ENCODE results near the gene ASPG. TPM values are rescaled to one million over a fixed set of nuclear protein-coding genes. Genes with fewer than 3 reads are reported as not detected.

ASPG gene
- polyA plus RNA-seq, 1 donor from 2014 or later = not detected

- Mint-ChIP-seq H3K27me3 (peaks cover 3% of the 10 kb centered on the region), H3K4me3 (no peak overlapping the region), H3K4me1 (no peaks in the 10 kb centered on the region), H3K9me3 (no peaks in the 10 kb centered on the region), H3K36me3 (no peaks in the 10 kb centered on the region), H3K27ac (no peak overlapping the region)
Observed at GRCh38 chr14:104104076-104104901, 18.8 kb downstream of the ASPG start.

GRCh38 chr14:104105071-104105821 is 19.7 kb downstream of the ASPG start:
- no peaks in the 10 kb centered on the region for H3K36me3 Mint-ChIP-seq
- no peaks in the 10 kb centered on the region for H3K9me3 Mint-ChIP-seq
- no peaks in the 10 kb centered on the region for H3K4me1 Mint-ChIP-seq
- H3K27ac Mint-ChIP-seq = no peak overlapping the region
- peaks cover 3% of the 10 kb centered on the region for H3K27me3 Mint-ChIP-seq
- no peak overlapping the region for H3K4me3 Mint-ChIP-seq

GRCh38 chr14:104105822-104106470 is 20.4 kb downstream of the ASPG start:
- no peak overlapping the region for H3K27ac Mint-ChIP-seq
- no peaks in the 10 kb centered on the region for H3K4me1 Mint-ChIP-seq
- H3K4me3 Mint-ChIP-seq = no peak overlapping the region
- H3K9me3 Mint-ChIP-seq = no peaks in the 10 kb centered on the region
- H3K27me3 Mint-ChIP-seq = peaks cover 3% of the 10 kb centered on the region
- no peaks in the 10 kb centered on the region for H3K36me3 Mint-ChIP-seq

- no peaks in the 10 kb centered on the region for H3K36me3 Mint-ChIP-seq
- no peak overlapping the region for H3K4me3 Mint-ChIP-seq
- H3K27ac Mint-ChIP-seq = no peak overlapping the region
- no peaks in the 10 kb centered on the region for H3K9me3 Mint-ChIP-seq
- H3K4me1 Mint-ChIP-seq = no peaks in the 10 kb centered on the region
- peaks cover 3% of the 10 kb centered on the region for H3K27me3 Mint-ChIP-seq
Observed at GRCh38 chr14:104106471-104106991, 21.0 kb downstream of the ASPG start.

GRCh38 chr14:104107101-104107581 is 21.6 kb downstream of the ASPG start:
- H3K27me3 Mint-ChIP-seq = peaks cover 3% of the 10 kb centered on the region
- no peaks in the 10 kb centered on the region for H3K9me3 Mint-ChIP-seq
- H3K4me1 Mint-ChIP-seq = no peaks in the 10 kb centered on the region
- H3K27ac Mint-ChIP-seq = no peak overlapping the region
- H3K36me3 Mint-ChIP-seq = no peaks in the 10 kb centered on the region
- no peak overlapping the region for H3K4me3 Mint-ChIP-seq

DNA sequence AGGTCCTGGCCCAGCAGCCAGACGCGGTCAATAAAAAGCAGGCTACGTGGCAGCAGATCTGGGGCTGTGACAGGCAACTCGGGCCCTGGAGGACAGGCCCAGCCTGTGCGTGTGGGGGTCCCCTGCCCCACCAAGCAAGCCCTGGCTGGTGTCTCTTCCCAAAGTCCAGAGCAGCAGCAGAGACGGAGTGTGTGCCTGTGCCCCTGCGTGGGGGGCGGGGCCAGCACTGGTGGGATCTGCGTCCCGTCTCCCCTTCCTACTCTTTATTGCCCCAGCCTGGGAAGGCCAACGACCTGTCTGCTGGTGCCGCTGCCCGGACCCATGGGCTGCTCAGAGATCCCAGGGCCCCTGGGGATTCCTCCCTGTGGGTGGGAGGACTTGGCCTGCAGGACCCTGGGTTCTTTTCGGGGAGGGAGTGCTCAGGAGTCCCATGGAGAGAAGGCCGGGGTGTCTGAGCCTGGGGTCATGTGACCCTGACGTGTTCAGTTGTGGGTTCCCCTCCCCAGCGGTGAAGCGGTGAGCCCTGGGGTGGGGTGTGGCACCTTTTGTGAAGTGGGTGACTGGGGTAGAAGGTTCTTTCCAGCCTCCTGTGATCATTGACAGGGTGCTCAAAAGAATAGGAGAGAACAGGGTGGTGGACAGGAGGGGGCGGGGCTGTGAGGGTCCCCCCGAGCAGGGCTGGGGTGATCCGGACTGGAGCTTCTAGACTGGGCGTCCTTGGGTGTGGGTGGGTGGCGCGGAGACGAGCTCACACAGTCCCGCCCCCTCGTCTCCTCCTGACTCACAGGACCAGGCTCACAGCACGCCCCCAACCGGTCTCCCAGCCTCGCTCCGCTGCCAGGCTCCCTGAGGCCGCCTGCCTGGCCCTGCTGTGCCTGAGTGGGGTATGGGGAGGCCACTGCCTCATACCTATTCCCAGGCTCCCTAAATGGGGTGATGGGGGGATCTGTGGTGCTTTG is 22.4 kb downstream of the ASPG start:
- Mint-ChIP-seq H3K4me3 (no peak overlapping the region), H3K27ac (no peak overlapping the region), H3K4me1 (no peaks in the 10 kb centered on the region), H3K36me3 (no peaks in the 10 kb centered on the region), H3K27me3 (peaks cover 3% of the 10 kb centered on the region), H3K9me3 (no peaks in the 10 kb centered on the region)

GRCh38 chr14:104108570-104109541 is 23.4 kb downstream of the ASPG start:
- no peaks in the 10 kb centered on the region for H3K4me1 Mint-ChIP-seq
- peaks cover 3% of the 10 kb centered on the region for H3K27me3 Mint-ChIP-seq
- H3K36me3 Mint-ChIP-seq = no peaks in the 10 kb centered on the region
- no peak overlapping the region for H3K27ac Mint-ChIP-seq
- no peak overlapping the region for H3K4me3 Mint-ChIP-seq
- no peaks in the 10 kb centered on the region for H3K9me3 Mint-ChIP-seq

- Mint-ChIP-seq H3K4me1 (no peaks in the 10 kb centered on the region), H3K36me3 (no peaks in the 10 kb centered on the region), H3K4me3 (no peak overlapping the region), H3K27me3 (peaks cover 4% of the 10 kb centered on the region), H3K9me3 (no peaks in the 10 kb centered on the region), H3K27ac (no peak overlapping the region)
Observed at GRCh38 chr14:104109731-104110361, 24.3 kb downstream of the ASPG start.

DNA sequence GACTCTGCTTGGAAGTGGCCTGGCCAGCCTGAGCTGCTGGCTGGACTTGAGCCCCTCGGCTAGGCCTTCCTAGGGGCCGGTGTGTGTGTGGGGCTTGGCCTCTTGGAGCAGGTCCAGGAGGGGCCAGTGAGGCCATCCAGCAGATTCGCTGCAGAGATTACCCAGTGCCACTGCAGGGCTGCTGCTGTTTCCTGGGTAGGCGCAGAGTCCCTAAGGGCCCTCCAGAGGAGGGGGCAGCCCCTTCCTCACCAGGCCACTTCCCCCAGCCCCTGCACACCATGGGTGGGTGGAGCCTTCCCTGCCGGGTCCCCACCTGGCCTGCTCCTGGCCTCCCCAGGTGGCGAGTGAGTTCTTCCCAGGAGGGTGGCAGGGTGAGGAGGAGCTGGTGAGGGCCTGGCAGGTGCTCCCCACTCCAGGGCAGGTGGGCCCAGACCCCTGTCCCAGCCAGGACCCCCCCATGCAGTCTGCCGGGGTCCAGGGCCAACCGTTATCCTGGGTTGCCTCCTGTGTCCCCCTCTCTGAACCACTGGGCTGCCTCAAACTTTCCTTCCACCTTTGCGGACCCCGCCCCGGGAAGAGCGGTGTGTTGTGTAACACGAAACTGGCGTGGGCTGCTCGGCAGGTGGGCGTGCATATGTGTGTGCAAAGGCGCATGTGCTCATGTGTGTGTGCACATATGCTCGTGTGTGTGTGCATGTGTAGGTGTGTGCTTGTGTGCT is 25.1 kb downstream of the ASPG start:
- Mint-ChIP-seq H3K9me3 (no peaks in the 10 kb centered on the region), H3K4me1 (no peaks in the 10 kb centered on the region), H3K27ac (peak overlapping the region in 1 of 3 donors; percentile 63)

DNA sequence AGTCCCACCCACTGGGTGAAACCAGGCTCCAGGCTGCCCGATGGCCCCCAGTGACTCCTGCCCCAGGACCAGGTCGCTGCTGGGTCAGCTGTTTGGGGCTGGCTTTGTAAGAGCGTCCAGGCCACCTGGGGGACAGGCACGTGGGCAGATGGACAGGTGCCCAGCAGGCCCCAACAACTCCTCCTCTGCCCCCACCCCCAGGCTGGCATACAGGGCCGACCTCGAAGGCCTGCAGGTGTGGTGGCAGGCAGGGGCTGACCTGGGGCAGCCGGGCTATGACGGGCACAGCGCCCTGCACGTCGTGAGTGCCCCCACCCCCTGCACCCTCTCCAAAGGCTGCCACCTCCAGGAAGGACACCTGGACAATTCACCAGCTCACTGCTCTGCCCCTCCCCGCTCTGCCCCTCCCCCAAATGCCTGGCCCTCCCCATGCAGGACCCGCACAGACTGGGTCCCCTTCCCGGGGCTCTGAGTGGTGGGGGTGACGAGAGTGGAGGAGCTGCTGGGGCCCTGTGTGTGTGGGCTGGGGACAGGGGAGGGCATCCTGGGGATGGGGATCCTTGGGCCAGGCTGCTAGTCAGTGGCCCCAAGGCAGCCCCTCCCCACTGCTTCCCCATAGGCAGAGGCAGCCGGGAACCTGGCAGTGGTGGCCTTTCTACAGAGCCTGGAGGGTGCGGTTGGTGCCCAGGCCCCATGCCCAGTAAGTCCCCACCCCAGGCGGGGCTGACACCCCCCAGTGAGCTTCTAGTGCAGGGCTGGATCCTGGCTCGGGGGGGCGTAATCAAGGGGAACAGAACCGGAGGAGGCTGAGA is 26.0 kb downstream of the ASPG start:
- no peaks in the 10 kb centered on the region for H3K4me1 Mint-ChIP-seq
- no peak overlapping the region for H3K27ac Mint-ChIP-seq
- no peaks in the 10 kb centered on the region for H3K36me3 Mint-ChIP-seq
- peak overlapping the region in 1 of 4 donors; percentile 72 for H3K4me3 Mint-ChIP-seq
- no peaks in the 10 kb centered on the region for H3K9me3 Mint-ChIP-seq
- H3K27me3 Mint-ChIP-seq = peaks cover 11% of the 10 kb centered on the region

More for the DNA sequence above, 25.1 kb downstream of the ASPG start:
- no peak overlapping the region for H3K4me3 Mint-ChIP-seq
- H3K27me3 Mint-ChIP-seq = peaks cover 10% of the 10 kb centered on the region
- H3K36me3 Mint-ChIP-seq = no peaks in the 10 kb centered on the region

DNA sequence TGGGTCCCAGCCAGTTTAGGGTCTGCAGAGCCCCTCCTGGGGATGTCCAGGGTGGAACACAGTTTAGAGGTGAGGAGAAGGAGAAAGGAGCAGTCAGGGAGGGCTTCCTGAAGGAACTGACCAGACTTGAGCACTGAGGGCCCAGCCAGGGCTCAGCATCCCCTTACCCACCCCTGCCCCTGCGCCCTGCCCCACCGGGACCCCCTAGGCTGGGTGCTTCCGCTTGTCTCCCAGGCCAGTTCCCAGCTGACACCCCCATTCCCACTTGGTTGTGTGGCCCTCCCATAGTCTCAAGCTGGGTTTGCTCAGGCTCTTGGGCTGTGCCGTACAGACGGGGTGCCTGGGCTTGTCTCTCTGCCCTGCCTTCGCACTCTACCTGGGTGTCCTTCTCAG is 26.6 kb downstream of the ASPG start:
- Mint-ChIP-seq H3K27ac (no peak overlapping the region), H3K4me1 (no peaks in the 10 kb centered on the region), H3K36me3 (no peaks in the 10 kb centered on the region), H3K27me3 (peaks cover 11% of the 10 kb centered on the region), H3K9me3 (no peaks in the 10 kb centered on the region), H3K4me3 (peak overlapping the region in 1 of 4 donors; percentile 72)
